ENCODE data around the gene SYNM. TPM values are rescaled to one million over a fixed set of nuclear protein-coding genes. Genes with fewer than 3 reads are reported as not detected.

Gene SYNM
- total RNA-seq, 1 experiment from 2014 or later: 6.1 TPM

DNA sequence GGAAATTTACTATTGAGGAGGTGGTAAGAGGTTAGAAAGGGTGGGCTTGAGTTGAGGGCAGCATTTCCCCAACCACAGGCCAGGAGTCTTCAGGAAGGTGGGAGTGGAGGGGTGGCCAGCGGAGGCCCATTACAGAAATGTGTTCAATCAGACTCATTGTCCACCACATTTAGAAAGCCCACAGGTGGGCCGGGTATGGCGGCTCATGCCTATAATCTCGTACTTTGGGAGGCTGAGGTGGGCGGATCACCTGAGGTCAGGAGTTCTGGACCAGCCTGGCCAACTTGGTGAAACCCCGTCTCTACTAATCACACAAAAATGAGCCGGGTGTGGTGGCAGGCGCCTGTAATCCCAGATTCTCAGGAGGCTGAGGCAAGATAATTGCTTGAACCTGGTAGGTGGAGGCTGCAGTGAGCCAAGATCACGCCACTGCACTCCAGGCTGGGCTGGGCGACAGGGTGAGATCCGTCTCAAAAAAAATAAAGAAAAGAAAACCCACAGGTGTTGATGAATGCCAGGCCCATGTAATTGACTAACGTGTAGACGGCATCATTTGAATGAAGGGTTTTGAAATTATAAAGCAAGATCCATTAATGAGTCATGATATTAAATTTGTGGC is 12.2 kb upstream of the SYNM start:
- POLR2A ChIA-PET: no interaction called here
- Histone ChIP-seq H3K9me3 (no peaks in the 10 kb centered on the region), H3K4me3 (ENCODE audit: low read depth, low read length) (no peak overlapping the region), H3K4me1 (no peaks in the 10 kb centered on the region), H3K27me3 (replicated peaks; ENCODE audit: control insufficient read depth, insufficient read depth, low read length) (no peaks in the 10 kb centered on the region), H3K36me3 (ENCODE audit: control insufficient read depth, insufficient read depth, low read length) (no peaks in the 10 kb centered on the region)
- DNase-seq: no peak
- intact Hi-C loops (cut with micrococcal nuclease; ENCODE audit: unreplicated experiment): no loop called here
- CTCF ChIA-PET: no interaction called here
- no TSS peak for BruUV-seq (replicated peaks)
- no peak for TF ChIP-seq CTCF (IDR thresholded peaks at IDR 0.05; ENCODE audit: insufficient read depth in 1 of 2, low read depth in 1 of 2, low read length in 1 of 2, severe bottlenecking in 1 of 2, unreplicated experiment in 1 of 2)
- Mint-ChIP-seq H3K4me1 (ENCODE audit: low read depth, unreplicated experiment) (no peaks in the 10 kb centered on the region), H3K9me3 (ENCODE audit: unreplicated experiment) (no peaks in the 10 kb centered on the region), H3K4me3 (ENCODE audit: unreplicated experiment) (no peak overlapping the region), H3K27me3 (ENCODE audit: insufficient read depth, unreplicated experiment) (no peaks in the 10 kb centered on the region), H3K36me3 (ENCODE audit: insufficient read depth, unreplicated experiment) (no peaks in the 10 kb centered on the region), H3K27ac (ENCODE audit: unreplicated experiment) (no peak overlapping the region)

DNA sequence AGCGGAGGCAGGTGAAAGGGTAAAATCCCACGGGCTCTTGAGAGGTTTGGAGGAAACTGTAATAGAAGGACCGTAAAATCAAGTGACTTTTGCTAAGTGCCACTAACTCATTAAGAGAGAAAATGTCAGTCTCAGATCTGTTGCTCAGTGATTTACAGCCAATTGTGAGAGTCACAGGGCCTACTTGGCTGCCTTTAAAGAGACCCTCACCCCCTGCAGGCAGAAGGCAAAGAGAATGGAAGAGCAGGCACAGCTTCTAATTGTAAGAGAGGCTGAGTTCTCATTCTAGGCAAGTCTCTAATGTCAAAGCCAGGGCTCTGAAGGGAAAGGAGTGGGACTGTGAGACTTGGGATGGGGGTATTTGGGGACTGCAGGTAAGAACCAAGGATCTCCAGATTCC is 9.3 kb upstream of the SYNM start:
- Mint-ChIP-seq H3K4me1 (ENCODE audit: low read depth, unreplicated experiment) (no peaks in the 10 kb centered on the region), H3K36me3 (ENCODE audit: insufficient read depth, unreplicated experiment) (no peaks in the 10 kb centered on the region), H3K4me3 (ENCODE audit: unreplicated experiment) (no peak overlapping the region), H3K9me3 (ENCODE audit: unreplicated experiment) (no peaks in the 10 kb centered on the region), H3K27me3 (ENCODE audit: insufficient read depth, unreplicated experiment) (peaks cover 5% of the 10 kb centered on the region), H3K27ac (ENCODE audit: unreplicated experiment) (no peak overlapping the region)
- no TSS peak for BruUV-seq (replicated peaks)
- ChIA-PET CTCF (no interaction called here), POLR2A (no interaction called here)
- H3K4me1 ChIP-seq: no peaks in the 10 kb centered on the region
- intact Hi-C loops (cut with micrococcal nuclease; ENCODE audit: unreplicated experiment): no loop called here
- peaks cover 1% of the 10 kb centered on the region for H3K27me3 ChIP-seq (replicated peaks; ENCODE audit: control insufficient read depth, insufficient read depth, low read length)
- H3K36me3 ChIP-seq (ENCODE audit: control insufficient read depth, insufficient read depth, low read length): no peaks in the 10 kb centered on the region
- DNase-seq: no peak
- H3K4me3 ChIP-seq (ENCODE audit: low read depth, low read length): no peak overlapping the region
- TF ChIP-seq CTCF (IDR thresholded peaks at IDR 0.05; ENCODE audit: insufficient read depth in 1 of 2, low read depth in 1 of 2, low read length in 1 of 2, severe bottlenecking in 1 of 2, unreplicated experiment in 1 of 2): no peak
- H3K9me3 ChIP-seq: no peaks in the 10 kb centered on the region

- Histone ChIP-seq H3K27me3 (replicated peaks; ENCODE audit: control insufficient read depth, insufficient read depth, low read length) (peaks cover 1% of the 10 kb centered on the region), H3K9me3 (no peaks in the 10 kb centered on the region), H3K4me1 (no peaks in the 10 kb centered on the region), H3K4me3 (ENCODE audit: low read depth, low read length) (no peak overlapping the region), H3K36me3 (ENCODE audit: control insufficient read depth, insufficient read depth, low read length) (no peaks in the 10 kb centered on the region)
- POLR2A ChIA-PET: no interaction called here
- H3K4me1 Mint-ChIP-seq (ENCODE audit: low read depth, unreplicated experiment): no peaks in the 10 kb centered on the region
- peaks cover 5% of the 10 kb centered on the region for H3K27me3 Mint-ChIP-seq (ENCODE audit: insufficient read depth, unreplicated experiment)
- intact Hi-C loops (cut with micrococcal nuclease; ENCODE audit: unreplicated experiment): no loop called here
- TF ChIP-seq CTCF (IDR thresholded peaks at IDR 0.05; ENCODE audit: insufficient read depth in 1 of 2, low read depth in 1 of 2, low read length in 1 of 2, severe bottlenecking in 1 of 2, unreplicated experiment in 1 of 2): no peak
- H3K9me3 Mint-ChIP-seq (ENCODE audit: unreplicated experiment): no peaks in the 10 kb centered on the region
- no peak for DNase-seq
- no peak overlapping the region for H3K27ac Mint-ChIP-seq (ENCODE audit: unreplicated experiment)
- no TSS peak for BruUV-seq (replicated peaks)
- no peaks in the 10 kb centered on the region for H3K36me3 Mint-ChIP-seq (ENCODE audit: insufficient read depth, unreplicated experiment)
- CTCF ChIA-PET: no interaction called here
- H3K4me3 Mint-ChIP-seq (ENCODE audit: unreplicated experiment): no peak overlapping the region
These were observed 8.5 kb upstream of the SYNM start for GRCh38 chr15:99096173-99096893.

Measured in Caco-2 (cell line).